Measurements from ENCODE around the gene BRINP1. TPM values are rescaled to one million over a fixed set of nuclear protein-coding genes. Genes with fewer than 3 reads are reported as not detected.

BRINP1 gene
- total RNA-seq, 4 donors from 2014 or later, result 1.3 TPM; not detected in 3

DNA sequence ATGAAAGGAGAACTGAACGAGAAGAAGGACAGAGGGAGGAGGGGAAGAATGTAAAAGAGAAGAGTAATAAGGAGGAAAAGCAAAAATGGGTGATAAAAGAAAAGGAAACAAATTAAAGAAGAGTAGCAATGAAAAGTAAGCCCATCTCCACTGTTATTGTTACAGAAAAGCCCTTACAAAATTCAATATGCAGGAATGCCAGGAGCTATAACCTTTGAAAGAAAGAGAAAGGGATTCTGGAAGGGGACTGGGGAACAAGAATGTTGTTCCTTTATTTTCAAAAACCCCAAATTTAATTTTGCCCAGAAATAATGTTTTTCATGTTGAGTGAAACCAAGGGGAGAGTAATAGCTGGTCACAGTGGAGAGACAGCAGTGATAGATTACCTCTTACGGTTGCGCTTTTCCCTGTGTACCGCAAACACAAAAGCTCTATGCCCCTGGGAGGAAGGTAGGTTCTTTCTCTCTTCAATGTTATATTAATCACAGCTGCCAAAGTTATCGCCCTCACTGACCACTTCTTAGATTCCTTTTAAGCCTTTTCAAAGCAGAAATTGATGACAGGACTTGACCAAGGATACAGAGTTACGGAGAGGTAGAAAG is 86.7 kb downstream of the BRINP1 start:
- DNase-seq, result no peak
- H3K36me3 ChIP-seq, result no peaks in the 10 kb centered on the region
- TF ChIP-seq CTCF (IDR thresholded peaks at IDR 0.05) (no peak), POLR2A (IDR thresholded peaks at IDR 0.05) (no peak)
- intact Hi-C loops (cut with DNase I; ENCODE audit: low total_unique reads), result no loop called here
- H3K4me1 ChIP-seq, result no peaks in the 10 kb centered on the region
- H3K27me3 ChIP-seq, result no peaks in the 10 kb centered on the region
- H3K27ac ChIP-seq, result no peak overlapping the region
- no peak overlapping the region for H3K4me3 ChIP-seq
- H3K9me3 ChIP-seq, result no peaks in the 10 kb centered on the region

DNA sequence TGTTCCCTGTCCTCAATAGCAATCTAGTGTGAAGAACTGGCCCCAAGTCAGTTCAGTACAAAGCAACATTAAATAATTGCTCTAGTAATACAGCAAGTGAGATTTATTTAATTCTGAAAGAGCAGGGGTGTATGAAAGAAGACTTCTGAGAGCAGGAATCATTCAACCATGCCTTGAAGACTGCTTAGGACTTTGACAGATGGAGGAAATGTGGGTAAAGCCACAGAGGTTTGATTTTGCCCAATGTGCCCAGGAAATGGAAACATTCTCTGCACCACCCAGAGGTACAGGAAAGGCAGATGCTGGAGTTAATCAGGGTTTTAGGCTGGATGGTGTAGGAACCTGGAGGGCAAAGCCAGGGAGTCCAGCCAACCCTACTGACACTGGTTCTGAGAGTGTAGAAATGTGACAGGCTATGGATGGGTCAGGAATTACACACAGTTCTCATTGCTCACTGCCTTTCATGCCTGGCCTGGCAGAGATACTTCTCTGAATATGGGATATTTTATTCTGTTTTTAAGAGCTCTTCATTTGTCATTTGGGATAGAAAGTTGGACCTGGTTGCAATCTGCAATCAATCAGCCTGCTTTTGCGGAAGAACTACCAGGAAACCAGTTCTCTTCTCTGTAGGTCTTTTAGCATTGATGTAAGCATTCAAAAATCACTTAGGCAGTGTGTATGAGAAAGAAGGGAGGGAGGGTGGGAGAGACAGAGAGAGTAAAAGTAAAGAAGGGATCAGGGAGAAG is 88.3 kb downstream of the BRINP1 start:
- TF ChIP-seq CTCF (IDR thresholded peaks at IDR 0.05) (no peak), POLR2A (IDR thresholded peaks at IDR 0.05) (no peak)
- H3K27me3 ChIP-seq, result no peaks in the 10 kb centered on the region
- H3K4me1 ChIP-seq, result no peaks in the 10 kb centered on the region
- no peak overlapping the region for H3K4me3 ChIP-seq
- no peak overlapping the region for H3K27ac ChIP-seq
- intact Hi-C loops (cut with DNase I; ENCODE audit: low total_unique reads), result no loop called here
- no peaks in the 10 kb centered on the region for H3K9me3 ChIP-seq
- no peaks in the 10 kb centered on the region for H3K36me3 ChIP-seq
- DNase-seq, result no peak

DNA sequence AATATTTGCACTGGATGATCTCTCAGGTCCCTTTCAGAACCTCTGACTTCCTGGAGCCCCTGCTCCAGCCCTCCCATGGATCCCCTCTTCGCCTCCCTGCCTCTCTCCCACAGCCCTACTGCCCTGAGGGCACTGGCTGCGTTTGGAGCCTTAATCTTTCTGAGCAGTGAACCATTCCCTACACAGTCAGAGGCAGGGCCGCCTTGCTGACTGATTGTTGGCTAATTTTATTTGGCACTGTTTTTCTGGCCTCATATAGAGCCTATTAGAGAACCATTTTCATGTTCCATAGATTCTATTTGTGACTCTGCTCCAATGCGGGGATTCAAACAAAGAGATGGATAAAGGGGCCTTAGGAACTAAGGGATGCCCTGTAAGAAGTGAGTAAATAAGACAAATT is 91.1 kb downstream of the BRINP1 start:
- intact Hi-C loops (cut with DNase I; ENCODE audit: low total_unique reads), result no loop called here

DNA sequence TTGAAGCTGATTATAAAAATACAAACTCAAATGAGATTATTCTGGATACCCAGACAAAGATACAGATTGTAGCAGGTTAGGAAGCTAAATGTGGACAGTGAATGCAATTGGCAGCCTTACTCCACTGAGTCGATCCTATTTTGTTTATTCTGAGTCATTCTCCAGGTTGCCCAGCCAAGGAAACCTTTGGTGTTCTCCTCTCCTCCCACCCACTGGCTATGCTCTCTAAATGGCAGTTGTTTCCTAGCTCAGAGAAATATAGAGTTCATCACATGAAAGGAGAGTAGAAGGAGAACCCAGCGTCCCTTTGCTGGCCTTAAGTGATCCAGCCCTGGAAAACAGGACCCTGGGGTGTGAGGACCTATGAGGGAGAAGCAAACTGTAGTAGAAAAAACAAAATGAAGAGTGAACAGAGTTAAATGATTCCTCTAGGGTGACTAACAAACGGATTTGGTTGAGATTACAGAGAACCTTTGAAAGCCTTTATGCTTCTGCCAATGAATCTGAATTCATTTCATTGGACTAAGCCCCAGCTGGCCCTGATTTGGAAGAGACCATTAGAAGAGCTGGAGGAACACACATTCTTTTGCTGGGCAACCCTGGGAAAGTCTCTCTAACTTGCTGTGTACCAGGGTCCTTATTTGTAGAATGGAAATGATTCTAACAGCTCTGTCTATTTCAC is 95.1 kb downstream of the BRINP1 start:
- intact Hi-C loops (cut with DNase I; ENCODE audit: low total_unique reads), result no loop called here
- Histone ChIP-seq H3K27ac (no peak overlapping the region), H3K4me1 (no peaks in the 10 kb centered on the region), H3K4me3 (no peak overlapping the region), H3K27me3 (no peaks in the 10 kb centered on the region), H3K9me3 (no peaks in the 10 kb centered on the region), H3K36me3 (no peaks in the 10 kb centered on the region)
- DNase-seq, result no peak
- TF ChIP-seq CTCF (IDR thresholded peaks at IDR 0.05), result no peak
- TF ChIP-seq POLR2A (IDR thresholded peaks at IDR 0.05), result no peak

More for the DNA sequence above, 91.1 kb downstream of the BRINP1 start:
- DNase-seq, result no peak
- no peaks in the 10 kb centered on the region for H3K36me3 ChIP-seq
- H3K27me3 ChIP-seq, result no peaks in the 10 kb centered on the region
- H3K27ac ChIP-seq, result no peak overlapping the region
- TF ChIP-seq CTCF (IDR thresholded peaks at IDR 0.05), result no peak
- TF ChIP-seq POLR2A (IDR thresholded peaks at IDR 0.05), result no peak
- no peak overlapping the region for H3K4me3 ChIP-seq
- no peaks in the 10 kb centered on the region for H3K4me1 ChIP-seq
- H3K9me3 ChIP-seq, result no peaks in the 10 kb centered on the region

DNA sequence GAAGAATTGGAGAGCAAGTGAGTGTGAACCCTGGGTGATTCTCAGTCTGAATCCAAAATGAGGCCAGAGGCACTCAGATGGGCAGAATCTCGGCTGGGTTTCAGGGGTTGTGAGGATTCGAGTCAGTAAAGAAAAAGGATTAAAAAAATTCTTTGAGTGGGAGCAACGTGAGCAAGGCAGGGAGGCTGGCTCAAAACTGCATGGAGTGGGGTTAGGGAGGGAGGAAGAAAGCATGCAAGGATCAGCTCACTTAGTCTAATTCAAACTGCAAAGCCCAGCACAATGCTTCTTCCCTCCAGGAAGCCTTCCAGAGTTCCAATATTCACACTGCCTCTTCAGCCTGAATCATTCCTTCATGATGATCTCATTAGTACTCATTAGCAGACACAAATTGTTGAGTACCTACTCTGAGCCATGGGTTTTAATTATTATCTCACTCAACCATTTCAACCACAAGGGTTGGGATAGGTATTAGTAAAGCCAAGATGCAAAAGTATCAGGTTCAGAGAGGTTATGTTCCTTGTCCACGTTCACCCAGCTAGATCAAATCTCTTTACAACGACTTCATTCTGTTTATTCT is 95.8 kb downstream of the BRINP1 start:
- Histone ChIP-seq H3K36me3 (no peaks in the 10 kb centered on the region), H3K27me3 (no peaks in the 10 kb centered on the region), H3K4me3 (no peak overlapping the region), H3K27ac (no peak overlapping the region), H3K9me3 (no peaks in the 10 kb centered on the region), H3K4me1 (no peaks in the 10 kb centered on the region)
- DNase-seq, result no peak
- TF ChIP-seq CTCF (IDR thresholded peaks at IDR 0.05) (no peak), POLR2A (IDR thresholded peaks at IDR 0.05) (no peak)
- intact Hi-C loops (cut with DNase I; ENCODE audit: low total_unique reads), result no loop called here
